D721Med (cell line): Measurements from ENCODE around the gene PDIA5.

ENCODE experiments used
- DNase-seq: peaks from one replicate; pipeline ENCODE4 v3.0.0; 2011; ENCODE audit warnings: low spot score; ENCODE audit not compliant: insufficient read length
- FAIRE-seq: peaks from 2 replicates; lab custom pipeline; 2011; peaks lifted over from hg19 to GRCh38; lab: Jason Lieb, UNC
- CTCF ChIP-seq: IDR thresholded peaks from 2 replicates; pipeline ENCODE4 v1.5.1; 2012; ENCODE audit warnings: mild to moderate bottlenecking, control low read depth; ENCODE audit not compliant: insufficient read depth; ENCODE audit errors: missing control alignments

PDIA5 gene

GRCh38 chr3:123024056-123024455 lies 42.8 kb upstream of the PDIA5 start:
- TF ChIP-seq CTCF, result no peak
- no peak for DNase-seq
- FAIRE-seq, result no peak

- DNase-seq, result no peak
- FAIRE-seq, result no peak
- no peak for TF ChIP-seq CTCF
Observed at GRCh38 chr3:123025642-123026521, 40.9 kb upstream of the PDIA5 start.

- TF ChIP-seq CTCF, result no peak
- FAIRE-seq (no peak), DNase-seq (no peak)
Observed at GRCh38 chr3:123026565-123027291, 40.1 kb upstream of the PDIA5 start.

- no peak for FAIRE-seq
- DNase-seq, result peak; percentile 67
- TF ChIP-seq CTCF, result peak; percentile 50
Observed at GRCh38 chr3:123027292-123028232, 39.3 kb upstream of the PDIA5 start, which contains the start of gene SEMA5B. Gene SEMA5B (minus strand): TSS chr3:123027763. CDS start chr3:122961263, 66,500 bp downstream.

GRCh38 chr3:123028233-123028828 lies 38.5 kb upstream of the PDIA5 start:
- FAIRE-seq (no peak), DNase-seq (peak; percentile 67)
- peak; percentile 62 for TF ChIP-seq CTCF

- no peak for TF ChIP-seq CTCF
- no peak for DNase-seq
- no peak for FAIRE-seq
Observed at GRCh38 chr3:123031051-123031450, 35.8 kb upstream of the PDIA5 start.
